ENCODE results near the gene KYAT1. TPM values are rescaled to one million over a fixed set of nuclear protein-coding genes. Genes with fewer than 3 reads are reported as not detected.

Gene KYAT1
- total and polyA plus RNA-seq, 2 of the 8 experiments (the other 6 are each of a cell fraction or from before 2014, with no cell fraction given) = 30.4 to 42.2 TPM

DNA sequence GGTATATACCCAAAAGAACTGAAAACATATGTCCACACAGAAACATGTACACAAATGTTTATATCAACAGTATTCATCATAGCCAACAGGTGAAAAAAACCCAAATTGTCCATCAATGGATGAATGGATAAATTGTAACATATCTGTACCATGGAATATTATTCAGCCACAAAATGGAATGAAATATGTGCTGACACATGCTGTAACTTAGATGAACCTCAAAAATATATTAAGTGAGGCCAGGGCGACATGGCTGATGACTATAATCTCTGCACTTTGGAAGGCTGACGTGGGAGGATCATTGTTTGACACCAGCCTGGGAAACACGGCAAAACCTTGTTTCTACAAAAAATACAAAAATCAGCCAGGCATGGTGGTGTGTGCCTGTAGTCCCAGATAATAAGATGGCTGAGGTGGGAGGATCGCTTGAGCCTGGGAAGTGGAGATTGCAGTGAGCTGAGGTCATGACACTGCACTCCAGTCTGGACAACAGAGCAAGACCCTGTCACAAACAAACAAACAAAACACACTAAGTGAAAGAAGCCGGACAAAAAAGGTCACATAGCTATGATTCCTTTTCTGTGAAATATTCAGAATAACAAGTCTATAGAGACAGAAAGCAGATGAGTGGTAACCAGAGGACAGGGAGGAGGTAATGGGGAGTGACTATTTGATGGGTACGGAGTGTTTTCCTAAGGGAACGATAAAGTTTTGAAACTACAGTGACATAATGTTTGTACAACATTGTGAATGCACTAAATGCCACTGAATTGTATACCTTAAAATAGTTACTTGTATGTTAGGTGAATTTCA lies 11.4 kb downstream of the KYAT1 start (continued):
- TF ChIP-seq EZH2 (IDR thresholded peaks at IDR 0.05; ENCODE audit: low read depth, low read length, severe bottlenecking) = no peak
- TF ChIP-seq, protein P1, sequence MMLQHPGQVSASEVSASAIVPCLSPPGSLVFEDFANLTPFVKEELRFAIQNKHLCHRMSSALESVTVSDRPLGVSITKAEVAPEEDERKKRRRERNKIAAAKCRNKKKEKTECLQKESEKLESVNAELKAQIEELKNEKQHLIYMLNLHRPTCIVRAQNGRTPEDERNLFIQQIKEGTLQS (IDR thresholded peaks at IDR 0.05; ENCODE audit: insufficient read depth, low read depth, low read length) = no peak
- no peak for TF ChIP-seq SP2 (IDR thresholded peaks at IDR 0.05; ENCODE audit: low read length)
- no peak for TF ChIP-seq EP300 (IDR thresholded peaks at IDR 0.05; ENCODE audit: borderline replicate concordance in 1 of 2, low read depth in 2 of 2, low read length in 2 of 2)
- TF ChIP-seq CREB1 (IDR thresholded peaks at IDR 0.05) = no peak
- TF ChIP-seq KDM5A (IDR thresholded peaks at IDR 0.05; ENCODE audit: low read length) = no peak
- TF ChIP-seq NANOG (IDR thresholded peaks at IDR 0.05; ENCODE audit: insufficient read depth, low read depth, low read length, poor library complexity, severe bottlenecking) = no peak
- no peak for TF ChIP-seq CBX8 (IDR thresholded peaks at IDR 0.05; ENCODE audit: borderline replicate concordance, low read depth, low read length)

All from H1 (cell line).